Effector memory CD4-positive, alpha-beta T cell (primary cell): Measurements from ENCODE around the gene MBNL2.

Source experiments
- DNase-seq, 3 donors: peaks; one replicate each; pipeline ENCODE4 v3.0.0-alpha.2; 2020
- H3K27ac ChIP-seq: 2 replicates; pipeline ENCODE4 v1.7.0; 2013; ENCODE audit warnings: mild to moderate bottlenecking, low read length, moderate library complexity; ENCODE audit not compliant: insufficient read depth, poor library complexity, severe bottlenecking
- H3K27me3 ChIP-seq: replicated peaks from 2 replicates; pipeline ENCODE4 v1.7.0; 2013; ENCODE audit warnings: mild to moderate bottlenecking, low read length; ENCODE audit not compliant: insufficient read depth, control insufficient read depth, poor library complexity, severe bottlenecking
- H3K36me3 ChIP-seq: 2 replicates; pipeline ENCODE4 v1.7.0; 2013; ENCODE audit warnings: mild to moderate bottlenecking, low read length, moderate library complexity; ENCODE audit not compliant: control insufficient read depth, insufficient read depth
- H3K4me1 ChIP-seq: 2 replicates; pipeline ENCODE4 v1.7.0; 2013; ENCODE audit warnings: low read length, mild to moderate bottlenecking; ENCODE audit not compliant: control insufficient read depth, insufficient read depth, poor library complexity, severe bottlenecking
- H3K4me3 ChIP-seq: 2 replicates; pipeline ENCODE4 v1.7.0; 2013; ENCODE audit warnings: low read length, low read depth, mild to moderate bottlenecking; ENCODE audit not compliant: insufficient read depth, poor library complexity, severe bottlenecking
- H3K9me3 ChIP-seq: 2 replicates; pipeline ENCODE4 v1.7.0; 2013; ENCODE audit warnings: mild to moderate bottlenecking, low read length, moderate library complexity; ENCODE audit not compliant: control insufficient read depth

Gene MBNL2

DNA sequence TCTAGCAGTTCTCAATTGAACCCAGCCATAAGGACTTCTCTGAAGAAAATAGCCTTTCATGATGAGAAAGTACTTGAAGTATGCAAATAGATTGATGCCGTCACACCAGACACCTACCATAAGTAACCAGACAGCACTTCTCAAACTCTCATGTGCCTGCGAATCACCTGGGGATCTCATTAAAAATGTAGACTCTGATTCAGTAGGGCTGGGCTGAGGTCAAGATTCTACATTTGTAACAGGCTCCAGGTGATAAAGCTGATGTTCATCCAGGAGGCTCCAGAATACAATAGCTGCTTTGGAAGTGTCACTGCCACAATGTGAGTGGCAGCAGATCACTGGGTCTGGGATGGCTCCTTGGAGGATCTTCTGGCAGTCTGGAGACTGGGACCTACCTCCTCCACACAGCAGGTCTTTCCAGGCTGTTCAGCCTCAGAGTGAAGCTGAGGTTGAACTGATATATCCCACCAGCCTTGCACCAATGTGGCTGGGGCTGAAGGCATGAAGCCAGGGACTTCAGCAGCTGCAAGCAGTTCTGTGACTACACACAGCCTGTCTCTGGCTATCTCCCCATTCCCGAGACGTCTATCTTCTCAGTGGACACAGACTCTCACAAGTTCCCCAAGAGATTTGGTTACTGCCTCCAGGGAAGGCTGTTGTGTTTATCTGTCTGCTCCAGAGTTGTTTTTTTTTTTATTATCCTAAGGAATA lies 9.1 kb downstream of the MBNL2 start:
- Histone ChIP-seq H3K36me3 (peaks cover 3% of the 10 kb centered on the region), H3K27ac (no peak overlapping the region), H3K27me3 (no peaks in the 10 kb centered on the region), H3K4me3 (no peak overlapping the region), H3K9me3 (no peaks in the 10 kb centered on the region), H3K4me1 (peaks cover 14% of the 10 kb centered on the region)
- DNase-seq: no peak

GRCh38 chr13:97231829-97232196 lies 9.7 kb downstream of the MBNL2 start:
- H3K27me3 ChIP-seq: no peaks in the 10 kb centered on the region

GRCh38 chr13:97233499-97233898 lies 11.4 kb downstream of the MBNL2 start:
- peaks cover 3% of the 10 kb centered on the region for H3K36me3 ChIP-seq
- H3K4me3 ChIP-seq: no peak overlapping the region
- H3K27ac ChIP-seq: no peak overlapping the region
- H3K9me3 ChIP-seq: no peaks in the 10 kb centered on the region
- no peaks in the 10 kb centered on the region for H3K27me3 ChIP-seq
- no peak for DNase-seq
- no peaks in the 10 kb centered on the region for H3K4me1 ChIP-seq

More at GRCh38 chr13:97231829-97232196, 9.7 kb downstream of the MBNL2 start:
- H3K4me1 ChIP-seq: peaks cover 13% of the 10 kb centered on the region
- peaks cover 3% of the 10 kb centered on the region for H3K36me3 ChIP-seq
- H3K27ac ChIP-seq: no peak overlapping the region
- H3K9me3 ChIP-seq: no peaks in the 10 kb centered on the region
- DNase-seq: no peak
- H3K4me3 ChIP-seq: no peak overlapping the region

GRCh38 chr13:97234236-97234635 lies 12.1 kb downstream of the MBNL2 start:
- Histone ChIP-seq H3K27me3 (no peaks in the 10 kb centered on the region), H3K36me3 (peaks cover 3% of the 10 kb centered on the region), H3K4me3 (no peak overlapping the region), H3K9me3 (no peaks in the 10 kb centered on the region), H3K4me1 (no peaks in the 10 kb centered on the region), H3K27ac (no peak overlapping the region)
- no peak for DNase-seq

GRCh38 chr13:97234742-97235141 lies 12.6 kb downstream of the MBNL2 start:
- H3K4me1 ChIP-seq: no peaks in the 10 kb centered on the region
- H3K27me3 ChIP-seq: no peaks in the 10 kb centered on the region
- H3K9me3 ChIP-seq: no peaks in the 10 kb centered on the region
- no peak overlapping the region for H3K4me3 ChIP-seq
- H3K27ac ChIP-seq: no peak overlapping the region
- no peak for DNase-seq
- H3K36me3 ChIP-seq: peaks cover 3% of the 10 kb centered on the region

DNA sequence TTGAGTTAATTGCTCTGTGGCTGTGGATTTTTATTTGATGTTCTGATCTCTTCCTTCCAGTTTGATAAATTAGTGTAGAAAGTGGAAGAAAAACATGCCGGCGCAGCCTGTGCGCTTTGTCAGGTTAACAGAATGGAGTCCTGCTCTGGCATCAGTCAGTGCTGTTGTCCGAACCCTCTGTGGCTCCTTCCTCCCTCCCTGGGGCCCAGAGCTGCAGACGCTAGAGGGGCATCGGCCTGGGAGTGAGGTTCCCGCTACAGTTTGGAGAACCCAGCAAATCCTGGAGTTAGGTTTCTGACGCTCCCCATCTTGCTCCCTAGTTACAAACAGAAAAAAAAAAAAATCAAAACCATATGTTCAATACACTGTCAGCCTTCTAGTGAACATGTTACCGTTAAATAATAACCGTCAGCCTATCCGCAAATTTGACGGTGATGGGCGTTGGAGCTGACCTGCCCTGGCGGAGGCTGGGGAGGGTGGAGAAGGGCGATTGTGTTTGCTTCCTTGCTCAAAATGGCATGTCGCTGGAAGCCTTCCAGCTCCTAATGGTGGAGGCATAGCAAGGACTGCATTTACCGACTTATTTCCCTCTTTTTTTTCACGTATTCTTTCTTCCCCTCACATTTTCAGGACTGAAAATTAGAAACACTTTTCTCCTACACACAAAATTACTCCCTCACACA lies 13.6 kb downstream of the MBNL2 start:
- no peak for DNase-seq
- H3K9me3 ChIP-seq: no peaks in the 10 kb centered on the region
- no peak overlapping the region for H3K4me3 ChIP-seq
- no peaks in the 10 kb centered on the region for H3K4me1 ChIP-seq
- peaks cover 3% of the 10 kb centered on the region for H3K36me3 ChIP-seq
- H3K27me3 ChIP-seq: no peaks in the 10 kb centered on the region
- H3K27ac ChIP-seq: no peak overlapping the region

DNA sequence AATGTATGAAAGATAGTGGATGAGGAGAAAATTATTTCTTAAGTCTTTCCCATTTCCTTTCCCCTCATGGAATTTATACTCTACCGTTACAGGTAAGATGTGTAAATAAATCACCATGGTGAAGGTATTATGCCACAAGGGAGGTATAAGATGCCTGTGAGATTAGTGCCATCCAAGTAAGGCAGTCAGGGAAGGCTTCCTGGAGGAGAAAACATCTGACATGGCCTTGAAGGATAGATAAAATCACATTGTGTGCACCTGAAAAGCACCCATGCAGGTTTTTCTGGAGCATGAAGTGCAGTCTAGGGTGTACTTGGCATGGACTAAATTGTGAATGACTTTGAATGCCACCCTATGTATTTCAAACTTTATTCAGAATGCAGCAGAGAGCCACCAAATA lies 15.3 kb downstream of the MBNL2 start:
- DNase-seq: no peak
- Histone ChIP-seq H3K4me3 (no peak overlapping the region), H3K36me3 (peaks cover 3% of the 10 kb centered on the region), H3K27ac (no peak overlapping the region), H3K27me3 (no peaks in the 10 kb centered on the region), H3K9me3 (no peaks in the 10 kb centered on the region), H3K4me1 (no peaks in the 10 kb centered on the region)

- Histone ChIP-seq H3K27ac (no peak overlapping the region), H3K9me3 (no peaks in the 10 kb centered on the region), H3K36me3 (peaks cover 3% of the 10 kb centered on the region), H3K4me3 (no peak overlapping the region), H3K4me1 (no peaks in the 10 kb centered on the region), H3K27me3 (no peaks in the 10 kb centered on the region)
- no peak for DNase-seq
These were observed 16.3 kb downstream of the MBNL2 start for GRCh38 chr13:97238432-97238831.

DNA sequence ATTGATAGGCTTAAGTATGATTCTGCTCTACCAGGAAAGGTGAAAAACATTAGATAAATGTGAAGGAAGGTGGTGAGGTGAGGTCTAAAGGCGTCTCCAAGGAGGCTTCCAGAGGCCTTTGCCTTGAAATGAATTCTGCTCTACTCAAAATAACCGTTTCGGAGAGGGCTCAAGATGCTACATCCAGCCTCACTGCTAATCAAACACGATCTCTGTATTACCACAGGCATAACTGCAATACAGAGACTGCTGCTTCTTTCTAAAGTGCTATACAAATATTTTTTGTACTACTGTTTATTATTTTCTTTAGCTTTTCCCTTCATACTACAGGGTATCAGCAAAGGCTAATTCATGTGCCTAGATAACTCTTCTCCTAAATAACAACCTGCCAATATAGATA lies 16.8 kb downstream of the MBNL2 start:
- no peaks in the 10 kb centered on the region for H3K4me1 ChIP-seq
- H3K27ac ChIP-seq: no peak overlapping the region
- no peak for DNase-seq
- peaks cover 3% of the 10 kb centered on the region for H3K36me3 ChIP-seq
- H3K27me3 ChIP-seq: no peaks in the 10 kb centered on the region
- no peaks in the 10 kb centered on the region for H3K9me3 ChIP-seq
- H3K4me3 ChIP-seq: no peak overlapping the region

- H3K4me3 ChIP-seq: no peak overlapping the region
- no peaks in the 10 kb centered on the region for H3K4me1 ChIP-seq
- H3K9me3 ChIP-seq: no peaks in the 10 kb centered on the region
- no peaks in the 10 kb centered on the region for H3K27me3 ChIP-seq
- peaks cover 3% of the 10 kb centered on the region for H3K36me3 ChIP-seq
- no peak overlapping the region for H3K27ac ChIP-seq
- no peak for DNase-seq
These were observed 17.2 kb downstream of the MBNL2 start for GRCh38 chr13:97239306-97239705.
